Psoas muscle (tissue), 8 donors: Measurements from ENCODE around the gene RHOJ. TPM values are rescaled to one million over a fixed set of nuclear protein-coding genes. Genes with fewer than 3 reads are reported as not detected.

Source experiments
- ATAC-seq, 4 donors: fragments of 200-7000 bp; cut with Tn5 transposase; one replicate each; pipeline ENCODE4 v1.9.1; 2020; ENCODE audit warnings: moderate library complexity in 3 of 4, mild to moderate bottlenecking in 2 of 4
- DNase-seq, 2 donors: peaks; one replicate each; pipeline ENCODE4 v3.0.0-alpha.2; 2020
- H3K27ac ChIP-seq: fragments of 200-600 bp; one replicate; pipeline ENCODE4 v1.8.0; 2022
- H3K27me3 ChIP-seq, 3 donors: fragments of 200-600 bp in 1 of 3; one replicate each; pipeline versions ENCODE4 v1.6.1 to v1.8.0; 2013 to 2022; ENCODE audit warnings: low read length in 2 of 3, mild to moderate bottlenecking in 2 of 3, moderate library complexity in 1 of 3; ENCODE audit not compliant: insufficient read depth in 3 of 3
- H3K36me3 ChIP-seq, 2 donors: fragments of 200-600 bp in 1 of 2; one replicate each; pipeline versions ENCODE4 v1.6.1 to v1.8.0; 2013 to 2022; ENCODE audit warnings: low read depth in 1 of 2, mild to moderate bottlenecking in 1 of 2, moderate library complexity in 1 of 2; ENCODE audit not compliant: insufficient read depth in 1 of 2
- H3K4me1 ChIP-seq: fragments of 200-600 bp; one replicate; pipeline ENCODE4 v1.8.0; 2022
- H3K4me3 ChIP-seq: fragments of 200-600 bp; one replicate; pipeline ENCODE4 v1.8.0; 2022; ENCODE audit warnings: mild to moderate bottlenecking
- H3K9me3 ChIP-seq: fragments of 200-600 bp; one replicate; pipeline ENCODE4 v1.8.0; 2022
- WGBS, 3 donors: extraction: QIAGEN DNeasy Blood & Tissue Kit; methylation state at CpG; one replicate each; pipeline versions ENCODE4 v1.1.6 to v1.1.7; 2013; 5-methylcytosine and 5-hydroxymethylcytosine counted together
- intact Hi-C, 2 donors: fragments of 100-400 bp; cut with DNase I; formaldehyde crosslinking; loops; one replicate each; pipeline versions ENCODE4 v1.11.0 to v1.14.2; 2022
- polyA plus RNA-seq, 3 donors: library from polyadenylated mRNA; stranded (reverse); fragments of 200-250 nt; gene quantifications; one replicate each; pipeline ENCODE4 v1.2.3, GENCODE V29; 2013
- total RNA-seq, 4 donors: library from RNA; stranded (reverse); fragmentation: NEBNext Ultra II Directional in 2 of 4; extraction: Animal tissue kit (Norgen Biotek cat#: 25700) in 2 of 4; gene quantifications; one replicate each; pipeline versions ENCODE4 v1.2.1 to v1.2.4, GENCODE V29; 2021 to 2023
- TF ChIP-seq, protein P1 (sequence below): fragments of 200-600 bp; IDR thresholded peaks from one replicate; pipeline ENCODE4 v1.8.0; 2022; ENCODE audit warnings: antibody characterized with exemption
- donor health status: healthy with polysubstance abuse.
- donor health status: DM: no; HTN: no; CAD: no; lungs with moderate emphysema.
- donor health status: Bipolar disorder and iron deficiency.
- donor health status: healthy.
- donor health status: DM: yes; HTN: yes; CAD: no.
- donor health status: DM: no; HTN: no; CAD: no.
- donor health status: DM: no; HTN: no; CAD: no.
- donor health status: DM: yes; HTN: yes; CAD: no.

The RHOJ gene
- total and polyA plus RNA-seq, 7 donors: 2.2 to 7.5 (median 3.7) TPM

DNA sequence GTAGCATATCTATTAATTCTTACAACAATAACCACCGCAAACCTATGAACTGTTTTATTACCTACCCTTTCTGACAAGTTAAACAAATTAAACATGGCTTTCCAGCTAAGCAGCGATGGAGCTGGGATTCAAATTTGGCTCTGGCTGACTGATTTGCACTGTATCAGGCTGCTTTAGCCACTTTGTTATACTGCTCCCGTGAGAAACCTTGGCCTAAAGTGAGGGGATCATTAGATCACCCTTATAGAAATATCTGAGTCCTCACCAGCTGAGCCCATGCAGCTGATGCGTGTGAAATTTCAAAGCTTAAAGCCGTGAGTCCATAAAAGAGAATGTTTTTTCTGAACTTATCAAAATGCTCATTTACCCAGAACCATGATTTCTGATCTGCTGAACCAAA is 122.6 kb downstream of the RHOJ start:
- Histone ChIP-seq H3K4me1 (no peaks in the 10 kb centered on the region), H3K36me3 (no peaks in the 10 kb centered on the region), H3K4me3 (no peak overlapping the region), H3K27ac (no peak overlapping the region), H3K27me3 (no peaks in the 10 kb centered on the region), H3K9me3 (no peaks in the 10 kb centered on the region)
- WGBS, 3 donors: 57 to 67% (median 63%) methylated on average over 5 of the region's 5 CpGs
- DNase-seq (no peak), ATAC-seq (no peak)
- TF ChIP-seq, protein P1, sequence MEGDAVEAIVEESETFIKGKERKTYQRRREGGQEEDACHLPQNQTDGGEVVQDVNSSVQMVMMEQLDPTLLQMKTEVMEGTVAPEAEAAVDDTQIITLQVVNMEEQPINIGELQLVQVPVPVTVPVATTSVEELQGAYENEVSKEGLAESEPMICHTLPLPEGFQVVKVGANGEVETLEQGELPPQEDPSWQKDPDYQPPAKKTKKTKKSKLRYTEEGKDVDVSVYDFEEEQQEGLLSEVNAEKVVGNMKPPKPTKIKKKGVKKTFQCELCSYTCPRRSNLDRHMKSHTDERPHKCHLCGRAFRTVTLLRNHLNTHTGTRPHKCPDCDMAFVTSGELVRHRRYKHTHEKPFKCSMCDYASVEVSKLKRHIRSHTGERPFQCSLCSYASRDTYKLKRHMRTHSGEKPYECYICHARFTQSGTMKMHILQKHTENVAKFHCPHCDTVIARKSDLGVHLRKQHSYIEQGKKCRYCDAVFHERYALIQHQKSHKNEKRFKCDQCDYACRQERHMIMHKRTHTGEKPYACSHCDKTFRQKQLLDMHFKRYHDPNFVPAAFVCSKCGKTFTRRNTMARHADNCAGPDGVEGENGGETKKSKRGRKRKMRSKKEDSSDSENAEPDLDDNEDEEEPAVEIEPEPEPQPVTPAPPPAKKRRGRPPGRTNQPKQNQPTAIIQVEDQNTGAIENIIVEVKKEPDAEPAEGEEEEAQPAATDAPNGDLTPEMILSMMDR: no peak
- intact Hi-C loops: no loop called here

DNA sequence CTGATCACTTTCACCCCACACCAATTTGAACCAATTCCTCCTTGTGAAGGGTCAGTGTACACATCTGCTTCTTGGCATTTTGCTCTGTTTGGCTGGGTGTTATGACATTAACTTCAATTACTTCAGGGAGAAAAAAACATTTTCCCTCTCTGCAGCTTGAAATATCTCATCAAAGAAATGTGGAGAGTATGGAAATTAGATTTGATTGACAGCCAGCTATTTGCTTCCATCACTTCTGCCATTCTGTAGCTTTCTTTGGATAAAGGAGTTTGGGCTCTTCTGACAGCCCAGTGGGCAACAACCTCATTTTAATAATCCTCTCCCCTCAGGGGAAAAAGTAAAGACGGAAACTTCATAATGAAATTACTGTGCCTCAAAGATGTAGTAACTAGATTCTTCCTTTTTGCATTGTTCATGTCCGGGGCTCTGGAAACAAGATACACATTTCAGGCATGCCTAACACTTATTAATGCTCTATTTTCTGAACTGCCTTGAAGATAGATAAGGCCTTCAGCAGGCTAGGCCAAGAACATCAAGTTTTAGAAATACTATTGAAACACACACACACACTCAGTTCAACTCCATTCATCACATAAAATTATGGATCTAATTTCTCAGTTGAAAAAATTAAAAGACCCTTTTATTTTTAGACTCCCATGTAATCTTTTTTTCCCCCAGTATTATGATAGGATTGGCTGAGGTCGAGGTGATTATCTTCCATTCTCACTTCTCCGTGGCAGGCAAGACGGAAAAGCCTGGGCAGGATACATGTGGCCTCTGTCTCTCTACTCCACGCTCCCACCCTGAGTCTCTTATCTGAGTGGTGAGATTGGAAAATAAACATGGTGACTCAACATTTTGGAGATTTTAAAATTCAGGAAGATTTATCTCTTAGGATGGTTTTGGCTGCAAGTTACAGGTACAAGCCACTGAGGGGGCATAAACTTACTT is 124.8 kb downstream of the RHOJ start:
- TF ChIP-seq, protein P1: no peak
- WGBS, 3 donors: 58 to 68% (median 68%) methylated on average over 6 of the region's 6 CpGs
- ATAC-seq: no peak
- Histone ChIP-seq H3K36me3 (no peaks in the 10 kb centered on the region), H3K9me3 (no peaks in the 10 kb centered on the region), H3K4me1 (no peaks in the 10 kb centered on the region), H3K27ac (no peak overlapping the region), H3K4me3 (no peak overlapping the region), H3K27me3 (no peaks in the 10 kb centered on the region)
- DNase-seq: no peak
- intact Hi-C loops: no loop called here

GRCh38 chr14:63342371-63342770 is 138.1 kb downstream of the RHOJ start:
- whole genome bisulfite sequencing, 3 donors: 55 to 65% (median 56%) methylated on average over 7 of the region's 7 CpGs
- DNase-seq: no peak
- no peaks in the 10 kb centered on the region for H3K4me1 ChIP-seq
- no peak for ATAC-seq
- intact Hi-C loops: no loop called here
- no peaks in the 10 kb centered on the region for H3K36me3 ChIP-seq
- H3K27ac ChIP-seq: no peak overlapping the region
- no peak overlapping the region for H3K4me3 ChIP-seq
- TF ChIP-seq, protein P1: no peak
- H3K27me3 ChIP-seq: no peaks in the 10 kb centered on the region
- H3K9me3 ChIP-seq: no peaks in the 10 kb centered on the region

Other genes starting within 250 kb of the RHOJ start
- gene KCNH5, start 159.0 kb upstream of the RHOJ start, total RNA-seq: not detected
- under 1 TPM in 1 of 3 donors, not detected in 2; under 0.01 TPM for gene KCNH5, start 159.0 kb upstream of the RHOJ start, polyA plus RNA-seq
- gene GPHB5, start 114.5 kb downstream of the RHOJ start, total RNA-seq: not detected
- not detected for gene GPHB5, start 114.5 kb downstream of the RHOJ start, polyA plus RNA-seq